BJ (cell line): ENCODE measurements around the gene PISD. TPM values are rescaled to one million over a fixed set of nuclear protein-coding genes. Genes with fewer than 3 reads are reported as not detected.

Experiments
- CTCF ChIA-PET: fragments of 350-600 bp; formaldehyde crosslinking; extraction: SDS; loops from one replicate; lab custom pipeline; 2021; ENCODE audit warnings: antibody characterized with exemption, inconsistent platforms; lab: Yijun Ruan, JAX
- POLR2A ChIA-PET: fragments of 300-600 bp; sonication (Branson Sonifier 250); formaldehyde crosslinking; extraction: SDS; loops from one replicate; lab custom pipeline; 2021; ENCODE audit warnings: antibody characterized with exemption; lab: Charles Lee
- DNase-seq: peaks from one replicate; pipeline ENCODE4 v3.0.0-alpha.2; 2011; ENCODE audit warnings: low read depth
- H3K27me3 ChIP-seq: 2 replicates; pipeline ENCODE4 v1.6.0; 2011; ENCODE audit warnings: low read length; ENCODE audit not compliant: control insufficient read depth, insufficient read depth
- H3K36me3 ChIP-seq: 2 replicates; pipeline ENCODE4 v1.5.1; 2011; ENCODE audit warnings: low read length; ENCODE audit not compliant: control insufficient read depth, insufficient read depth
- H3K4me3 ChIP-seq: 2 replicates; pipeline ENCODE4 v1.5.1; 2011; ENCODE audit warnings: low read depth, mild to moderate bottlenecking, control low read depth, low read length
- polyA plus RNA-seq: library from polyadenylated mRNA; depleted of rRNA; stranded (reverse); fragments of >200 nt; gene quantifications from 2 replicates; pipeline ENCODE4 v1.2.3, GENCODE V29; 2011
- TF ChIP-seq, protein P1 (sequence below): IDR thresholded peaks from 2 replicates; pipeline ENCODE4 v1.5.1; 2011; ENCODE audit warnings: low read depth, mild to moderate bottlenecking, control low read depth, inconsistent platforms, low read length, moderate library complexity; ENCODE audit not compliant: insufficient read depth

The PISD gene
- polyA plus RNA-seq, 1 experiment: 26.9 TPM

DNA sequence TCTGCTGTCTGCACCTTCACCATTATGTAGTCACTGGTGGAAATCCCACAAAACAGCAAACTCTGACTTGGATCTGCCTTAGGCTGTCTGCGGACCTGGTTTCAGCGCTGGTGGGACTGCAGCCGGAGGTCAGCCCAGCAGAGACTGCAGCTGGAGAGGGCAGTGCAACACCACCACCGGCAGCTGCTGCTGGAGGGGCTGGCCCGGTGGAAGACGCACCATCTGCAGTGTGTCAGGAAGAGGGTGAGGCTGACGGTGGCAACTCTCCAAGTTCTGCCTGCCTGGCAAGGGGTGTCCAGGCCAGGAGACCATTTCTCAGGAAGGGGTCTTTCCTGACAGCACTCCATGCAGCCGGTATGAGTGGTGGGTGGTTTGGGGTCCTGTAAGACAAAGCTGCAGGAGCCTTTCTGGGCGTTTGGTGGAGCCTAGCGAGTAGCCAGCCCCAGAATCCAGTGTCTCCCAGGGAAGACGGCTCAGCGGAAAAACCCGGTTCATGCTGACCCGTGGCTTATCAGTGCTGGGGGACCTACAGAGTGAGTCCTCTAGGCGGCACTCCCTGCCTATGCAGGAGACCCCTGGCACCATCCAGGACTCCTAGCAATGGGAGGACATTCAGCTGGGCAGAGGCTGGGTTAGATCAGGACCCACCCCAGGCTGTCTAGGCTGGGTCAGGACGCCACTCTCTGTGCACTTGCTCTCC lies 50.8 kb downstream of the PISD start:
- peaks cover 1% of the 10 kb centered on the region; the same call in 1 of the 2 replicates for H3K36me3 ChIP-seq
- POLR2A ChIA-PET: no interaction called here
- CTCF ChIA-PET: interaction anchor here (1.0 to 1.3 kb wide), 2 partner anchors 13 to 55 kb away, joined by 3 to 4 read pairs; no protein-coding TSS in a partner anchor
- TF ChIP-seq, protein P1, sequence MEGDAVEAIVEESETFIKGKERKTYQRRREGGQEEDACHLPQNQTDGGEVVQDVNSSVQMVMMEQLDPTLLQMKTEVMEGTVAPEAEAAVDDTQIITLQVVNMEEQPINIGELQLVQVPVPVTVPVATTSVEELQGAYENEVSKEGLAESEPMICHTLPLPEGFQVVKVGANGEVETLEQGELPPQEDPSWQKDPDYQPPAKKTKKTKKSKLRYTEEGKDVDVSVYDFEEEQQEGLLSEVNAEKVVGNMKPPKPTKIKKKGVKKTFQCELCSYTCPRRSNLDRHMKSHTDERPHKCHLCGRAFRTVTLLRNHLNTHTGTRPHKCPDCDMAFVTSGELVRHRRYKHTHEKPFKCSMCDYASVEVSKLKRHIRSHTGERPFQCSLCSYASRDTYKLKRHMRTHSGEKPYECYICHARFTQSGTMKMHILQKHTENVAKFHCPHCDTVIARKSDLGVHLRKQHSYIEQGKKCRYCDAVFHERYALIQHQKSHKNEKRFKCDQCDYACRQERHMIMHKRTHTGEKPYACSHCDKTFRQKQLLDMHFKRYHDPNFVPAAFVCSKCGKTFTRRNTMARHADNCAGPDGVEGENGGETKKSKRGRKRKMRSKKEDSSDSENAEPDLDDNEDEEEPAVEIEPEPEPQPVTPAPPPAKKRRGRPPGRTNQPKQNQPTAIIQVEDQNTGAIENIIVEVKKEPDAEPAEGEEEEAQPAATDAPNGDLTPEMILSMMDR: no peak
- no peak for DNase-seq
- no peak overlapping the region for H3K4me3 ChIP-seq
- no peaks in the 10 kb centered on the region for H3K27me3 ChIP-seq

DNA sequence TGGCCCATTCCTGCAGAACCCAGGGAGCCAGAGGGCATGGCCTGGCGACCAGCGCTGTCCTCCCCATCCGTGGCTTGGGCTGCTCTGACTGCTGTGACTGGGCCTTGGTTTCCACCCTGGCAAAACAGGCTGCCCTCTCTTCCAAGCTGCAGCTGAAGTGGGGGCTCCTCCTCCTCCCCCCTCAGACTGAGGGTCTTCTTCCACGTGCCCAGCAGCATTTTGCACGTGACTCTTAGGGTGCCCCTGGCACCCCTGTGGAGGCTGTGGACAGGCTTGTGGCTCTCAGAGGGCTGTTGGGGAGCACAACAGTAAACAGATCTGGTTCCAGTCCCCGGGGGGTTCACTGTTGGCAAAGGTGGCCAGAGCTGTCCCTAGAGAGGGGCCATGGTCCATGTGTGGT lies 51.4 kb downstream of the PISD start:
- Histone ChIP-seq H3K36me3 (peaks cover 1% of the 10 kb centered on the region; the same call in 1 of the 2 replicates), H3K4me3 (no peak overlapping the region), H3K27me3 (no peaks in the 10 kb centered on the region)
- DNase-seq: no peak
- POLR2A ChIA-PET: no interaction called here
- TF ChIP-seq, protein P1: no peak
- CTCF ChIA-PET: interaction anchor here (1.3 kb wide), 1 partner anchor 13 kb away, joined by 4 read pairs; no protein-coding TSS in a partner anchor

DNA sequence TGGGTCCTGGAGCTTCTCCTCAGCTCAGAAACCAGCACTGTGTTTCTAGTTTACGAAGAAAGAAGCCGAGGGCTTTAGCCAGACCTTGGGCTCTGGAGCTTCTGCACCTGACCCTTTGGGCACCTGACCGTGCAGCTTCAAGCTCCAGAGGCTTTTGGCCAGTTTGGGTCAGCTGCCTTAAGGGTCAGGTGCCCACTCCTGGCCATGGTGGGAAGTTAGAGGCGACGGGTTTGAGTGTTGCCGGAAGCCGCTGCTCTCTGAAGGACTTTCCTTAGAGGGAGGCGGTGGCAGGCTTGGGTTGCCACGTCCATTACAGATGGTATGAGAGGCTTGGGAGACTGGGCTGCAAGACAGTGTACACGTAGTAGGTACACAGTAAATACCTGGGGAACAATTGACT lies 52.3 kb downstream of the PISD start:
- no peak for DNase-seq
- Histone ChIP-seq H3K4me3 (no peak overlapping the region), H3K27me3 (no peaks in the 10 kb centered on the region), H3K36me3 (peaks cover 1% of the 10 kb centered on the region; the same call in 1 of the 2 replicates)
- TF ChIP-seq, protein P1: no peak
- CTCF ChIA-PET: interaction anchor here (0.6 to 2.0 kb wide), 5 partner anchors 14 to 53 kb away, joined by 3 to 4 read pairs (median 3); no protein-coding TSS in a partner anchor
- POLR2A ChIA-PET: no interaction called here

DNA sequence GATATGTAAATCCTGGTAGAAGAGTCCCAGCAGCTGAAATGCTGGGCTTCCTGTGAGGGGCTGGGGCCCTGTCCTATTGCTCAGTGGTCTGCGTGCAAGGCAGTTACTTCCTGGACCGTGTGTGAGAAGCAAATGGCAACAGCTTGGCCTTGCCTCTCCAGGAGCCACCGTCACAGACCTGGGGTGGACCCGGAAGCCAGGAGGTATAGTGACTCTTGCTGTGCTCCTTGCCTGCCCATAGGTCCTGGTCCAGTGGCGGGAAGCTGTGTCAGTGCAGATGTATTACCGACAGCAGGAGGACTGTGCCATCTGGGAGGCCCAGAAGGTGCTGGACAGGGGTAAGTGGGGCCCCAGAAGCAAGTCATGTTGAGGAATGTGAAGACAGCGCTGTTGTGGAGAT lies 54.3 kb downstream of the PISD start:
- Histone ChIP-seq H3K4me3 (no peak overlapping the region), H3K36me3 (no peaks in the 10 kb centered on the region; the same call in 1 of the 2 replicates), H3K27me3 (no peaks in the 10 kb centered on the region)
- CTCF ChIA-PET: interaction anchor here (1.5 to 2.0 kb wide), 2 partner anchors 27 to 51 kb away, joined by 3 to 4 read pairs; no protein-coding TSS in a partner anchor
- POLR2A ChIA-PET: no interaction called here
- no peak for DNase-seq
- TF ChIP-seq, protein P1: no peak

DNA sequence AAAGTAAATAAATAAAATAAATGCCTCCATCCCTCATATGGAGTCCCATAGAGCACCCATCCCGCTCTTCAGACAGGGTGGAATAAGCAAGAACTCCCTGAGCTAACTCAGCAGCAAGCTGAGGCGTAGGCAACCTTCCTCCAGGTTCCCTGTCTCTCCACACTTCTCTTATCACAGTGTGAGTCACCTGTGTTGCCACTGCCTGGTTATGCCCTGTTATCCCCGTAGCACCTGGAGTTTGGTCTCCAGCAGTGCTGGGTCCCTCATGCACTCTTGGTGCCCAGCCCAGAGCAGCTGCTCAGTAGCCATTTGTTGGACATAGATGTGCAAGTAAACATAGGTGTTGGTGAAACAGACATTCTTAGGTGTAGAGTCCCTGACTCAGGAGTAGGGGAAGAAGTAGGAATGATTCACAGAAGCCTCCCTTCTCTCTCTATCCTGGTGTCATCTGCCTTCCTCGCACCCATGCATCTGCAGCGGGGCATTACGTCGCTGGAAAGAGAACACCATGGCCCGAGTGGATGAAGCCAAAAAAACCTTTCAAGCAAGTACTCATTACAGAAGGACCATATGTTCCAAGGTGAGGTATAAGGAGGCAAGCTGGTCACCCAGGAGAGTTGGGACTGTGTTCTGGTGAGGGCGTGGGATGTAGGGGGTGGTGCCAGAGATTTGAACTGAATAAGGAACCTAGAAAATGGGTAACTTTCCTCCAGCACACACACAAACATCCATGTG lies 56.0 kb downstream of the PISD start:
- H3K4me3 ChIP-seq: no peak overlapping the region
- POLR2A ChIA-PET: no interaction called here
- TF ChIP-seq, protein P1: no peak
- H3K27me3 ChIP-seq: no peaks in the 10 kb centered on the region
- no peaks in the 10 kb centered on the region; the same call in 1 of the 2 replicates for H3K36me3 ChIP-seq
- CTCF ChIA-PET: interaction anchor here (1.1 to 1.8 kb wide), 2 partner anchors 22 to 45 kb away, joined by 3 to 5 read pairs; no protein-coding TSS in a partner anchor
- DNase-seq: no peak
